ENCODE results near the gene FBXL16. TPM values are rescaled to one million over a fixed set of nuclear protein-coding genes. Genes with fewer than 3 reads are reported as not detected.

Gene FBXL16
- total and polyA plus RNA-seq, 4 donors, result under 0.01 to 0.14 TPM; not detected in 2

GRCh38 chr16:660459-661183, 45.0 kb downstream of the FBXL16 start (continued):
- TF ChIP-seq, protein P1, sequence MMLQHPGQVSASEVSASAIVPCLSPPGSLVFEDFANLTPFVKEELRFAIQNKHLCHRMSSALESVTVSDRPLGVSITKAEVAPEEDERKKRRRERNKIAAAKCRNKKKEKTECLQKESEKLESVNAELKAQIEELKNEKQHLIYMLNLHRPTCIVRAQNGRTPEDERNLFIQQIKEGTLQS (IDR thresholded peaks at IDR 0.05), result no peak
- no peak for TF ChIP-seq HNF4G (IDR thresholded peaks at IDR 0.05)
- TF ChIP-seq RAD21 (IDR thresholded peaks at IDR 0.05), result peak in 1 of 2 donors; percentile 48
- no peak for TF ChIP-seq MAX (IDR thresholded peaks at IDR 0.05)
- peak; percentile 38 for TF ChIP-seq SP1 (IDR thresholded peaks at IDR 0.05)
- peak in 1 of 2 donors; percentile 29 for TF ChIP-seq GABPA (IDR thresholded peaks at IDR 0.05 in 1 of 2, conservative IDR thresholded peaks at IDR 0.05 in 1 of 2)

DNA sequence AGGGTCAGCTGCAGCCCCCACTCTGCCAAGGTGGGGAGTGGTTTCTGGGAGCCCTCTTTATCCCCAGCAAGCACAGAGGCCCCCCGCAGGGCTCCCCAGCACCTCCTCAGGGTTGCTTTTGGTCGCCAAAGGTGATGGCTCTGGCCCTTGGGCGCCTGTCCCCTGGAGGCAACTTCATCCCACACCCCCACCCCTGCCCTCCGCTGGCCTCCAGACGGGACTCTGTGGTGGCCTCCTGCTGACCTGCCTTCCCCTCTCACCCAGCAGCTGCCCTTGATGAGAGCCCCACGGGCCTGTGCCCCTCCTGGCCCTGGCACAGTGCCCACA, 45.5 kb downstream of the FBXL16 start:
- Histone ChIP-seq H3K27ac (ENCODE audit: low read depth in 1 of 2, low read length in 2 of 2) (peak overlapping the region in 1 of 2 donors; percentile 50), H3K9me3 (ENCODE audit: control insufficient read depth in 4 of 4, low read length in 3 of 4) (no peaks in the 10 kb centered on the region), H3K9ac (ENCODE audit: low read depth in 1 of 2, low read length in 2 of 2) (no peak overlapping the region), H3K4me3 (ENCODE audit: low read depth in 1 of 3, low read length in 3 of 3) (no peak overlapping the region), H3K27me3 (ENCODE audit: control insufficient read depth in 4 of 4, insufficient read depth in 4 of 4, low read length in 3 of 4) (no peaks in the 10 kb centered on the region), H3K36me3 (ENCODE audit: control insufficient read depth in 4 of 4, insufficient read depth in 3 of 4, low read depth in 1 of 4, low read length in 3 of 4) (peaks cover 0 to 6% (median 1%) of the 10 kb centered on the region in 4 donors), H3K4me1 (ENCODE audit: control insufficient read depth in 4 of 4, insufficient read depth in 4 of 4, low read length in 3 of 4) (peaks cover 10 to 22% (median 15%) of the 10 kb centered on the region in 4 donors)
- WGBS, result 67% methylated on average over 6 of the region's 6 CpGs
- DNase-seq (ENCODE audit: low spot score), result no peak
- no peak for TF ChIP-seq RAD21 (IDR thresholded peaks at IDR 0.05)
- no peak for TF ChIP-seq EGR1 (IDR thresholded peaks at IDR 0.05; ENCODE audit: low read depth in 2 of 2)

DNA sequence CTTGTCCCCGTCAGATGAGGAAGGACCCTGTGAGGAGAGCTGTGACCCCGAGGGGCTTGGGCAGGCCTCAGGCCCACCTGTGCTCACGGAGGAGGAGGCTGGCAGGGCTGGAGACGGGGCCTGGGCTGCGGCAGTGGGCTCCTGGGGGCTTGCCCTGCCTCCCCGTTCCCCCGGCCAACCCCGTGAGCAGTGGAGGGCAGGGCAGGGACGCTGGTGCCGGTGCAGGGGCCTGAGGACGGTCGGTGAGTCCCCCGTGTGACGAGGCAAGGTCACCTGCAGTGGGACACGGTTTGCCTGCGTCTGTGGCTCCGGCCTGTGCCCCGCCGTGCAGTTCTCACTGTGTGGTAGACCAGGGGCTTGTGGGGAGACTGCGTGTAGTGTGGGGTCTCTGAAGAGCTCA, 46.0 kb downstream of the FBXL16 start:
- Histone ChIP-seq H3K27ac (ENCODE audit: low read depth in 1 of 2, low read length in 2 of 2) (no peak overlapping the region), H3K9ac (ENCODE audit: low read depth in 1 of 2, low read length in 2 of 2) (no peak overlapping the region), H3K4me1 (ENCODE audit: control insufficient read depth in 4 of 4, insufficient read depth in 4 of 4, low read length in 3 of 4) (peaks cover 10 to 22% (median 15%) of the 10 kb centered on the region in 4 donors), H3K27me3 (ENCODE audit: control insufficient read depth in 4 of 4, insufficient read depth in 4 of 4, low read length in 3 of 4) (no peaks in the 10 kb centered on the region), H3K36me3 (ENCODE audit: control insufficient read depth in 4 of 4, insufficient read depth in 3 of 4, low read depth in 1 of 4, low read length in 3 of 4) (peaks cover 0 to 6% (median 1%) of the 10 kb centered on the region in 4 donors), H3K4me3 (ENCODE audit: low read depth in 1 of 3, low read length in 3 of 3) (no peak overlapping the region), H3K9me3 (ENCODE audit: control insufficient read depth in 4 of 4, low read length in 3 of 4) (no peaks in the 10 kb centered on the region)
- WGBS, result 92% methylated on average over 20 of the region's 20 CpGs
- DNase-seq (ENCODE audit: low spot score), result no peak
- TF ChIP-seq MAX (IDR thresholded peaks at IDR 0.05) (no peak), FOXA2 (IDR thresholded peaks at IDR 0.05) (no peak), RXRA (IDR thresholded peaks at IDR 0.05) (no peak), HNF4G (IDR thresholded peaks at IDR 0.05) (no peak), EGR1 (IDR thresholded peaks at IDR 0.05; ENCODE audit: low read depth in 2 of 2) (no peak), HNF4A (conservative IDR thresholded peaks at IDR 0.05) (no peak), REST (IDR thresholded peaks at IDR 0.05) (no peak), FOXA1 (IDR thresholded peaks at IDR 0.05) (no peak), GABPA (IDR thresholded peaks at IDR 0.05 in 1 of 2, conservative IDR thresholded peaks at IDR 0.05 in 1 of 2) (no peak), TAF1 (conservative IDR thresholded peaks at IDR 0.05) (no peak), YY1 (IDR thresholded peaks at IDR 0.05) (no peak), NR2F2 (IDR thresholded peaks at IDR 0.05) (no peak), JUND (IDR thresholded peaks at IDR 0.05) (no peak), RAD21 (IDR thresholded peaks at IDR 0.05) (no peak)
- TF ChIP-seq, protein P1 (IDR thresholded peaks at IDR 0.05), result no peak

Measured in liver (tissue), 9 donors.